ENCODE data around the gene GARS1.

DNA sequence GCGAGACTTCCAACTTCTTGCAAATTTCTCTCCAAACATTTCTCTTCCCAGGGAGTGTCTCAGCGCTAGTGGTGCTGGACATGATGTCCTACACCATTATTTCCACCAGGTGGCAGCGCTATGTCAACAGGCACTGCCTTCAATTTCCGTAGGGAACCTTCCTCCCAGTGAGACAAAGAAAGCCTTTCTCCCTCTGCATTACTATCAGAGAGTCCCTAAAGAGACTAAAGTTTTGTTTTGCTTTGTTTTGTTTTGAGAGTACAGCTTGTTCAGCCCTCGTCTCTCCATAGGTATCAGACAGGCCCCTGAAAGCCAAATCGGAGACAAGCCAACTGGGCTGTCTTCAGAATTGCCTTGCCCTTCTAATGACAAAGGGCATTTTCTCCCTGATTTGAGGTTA is 45.8 kb upstream of the GARS1 start:
- TF ChIP-seq, protein P1, sequence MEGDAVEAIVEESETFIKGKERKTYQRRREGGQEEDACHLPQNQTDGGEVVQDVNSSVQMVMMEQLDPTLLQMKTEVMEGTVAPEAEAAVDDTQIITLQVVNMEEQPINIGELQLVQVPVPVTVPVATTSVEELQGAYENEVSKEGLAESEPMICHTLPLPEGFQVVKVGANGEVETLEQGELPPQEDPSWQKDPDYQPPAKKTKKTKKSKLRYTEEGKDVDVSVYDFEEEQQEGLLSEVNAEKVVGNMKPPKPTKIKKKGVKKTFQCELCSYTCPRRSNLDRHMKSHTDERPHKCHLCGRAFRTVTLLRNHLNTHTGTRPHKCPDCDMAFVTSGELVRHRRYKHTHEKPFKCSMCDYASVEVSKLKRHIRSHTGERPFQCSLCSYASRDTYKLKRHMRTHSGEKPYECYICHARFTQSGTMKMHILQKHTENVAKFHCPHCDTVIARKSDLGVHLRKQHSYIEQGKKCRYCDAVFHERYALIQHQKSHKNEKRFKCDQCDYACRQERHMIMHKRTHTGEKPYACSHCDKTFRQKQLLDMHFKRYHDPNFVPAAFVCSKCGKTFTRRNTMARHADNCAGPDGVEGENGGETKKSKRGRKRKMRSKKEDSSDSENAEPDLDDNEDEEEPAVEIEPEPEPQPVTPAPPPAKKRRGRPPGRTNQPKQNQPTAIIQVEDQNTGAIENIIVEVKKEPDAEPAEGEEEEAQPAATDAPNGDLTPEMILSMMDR (IDR thresholded peaks at IDR 0.05) = peak; percentile 71 to 81 (median 74)
- TF ChIP-seq POLR2A (IDR thresholded peaks at IDR 0.05) = no peak
